Upper lobe of left lung (tissue), 4 donors: ENCODE measurements around the gene JAKMIP2.

ENCODE experiments used
- CTCF ChIP-seq, 6 experiments: fragments of 450-650 bp in 4 of 6; fragments of 200-600 bp in 2 of 6; sonication (generic) in 2 of 6; IDR thresholded peaks; one replicate each; pipeline ENCODE4 v1.5.1; 2016 to 2019; ENCODE audit warnings: antibody characterized with exemption in 6 of 6
- EP300 ChIP-seq, 4 donors: sonication (generic); formaldehyde crosslinking; IDR thresholded peaks; one replicate each; pipeline ENCODE4 v1.5.1; 2017; ENCODE audit warnings: antibody characterized with exemption in 4 of 4, control low read depth in 2 of 4
- POLR2A ChIP-seq, 4 donors: fragments of 450-650 bp; IDR thresholded peaks; one replicate each; pipeline ENCODE4 v1.5.1; 2016 to 2017; ENCODE audit warnings: antibody characterized with exemption in 4 of 4, mild to moderate bottlenecking in 2 of 4

- TF ChIP-seq CTCF (IDR thresholded peaks at IDR 0.05), result no peak
- TF ChIP-seq EP300 (IDR thresholded peaks at IDR 0.05), result no peak
- TF ChIP-seq POLR2A (IDR thresholded peaks at IDR 0.05), result no peak
Observed at GRCh38 chr5:147563466-147564123, 218.9 kb downstream of the JAKMIP2 start.
